DOHH2 (cell line): Measurements from ENCODE around the gene IL1RAP.
A peak's percentile ranks its signal among the peaks of the same experiment; 100 is the strongest.

Experiments used
- H3F3A ChIP-seq: fragments of 200-600 bp; sonication (generic), shearing (Covaris generic); 2 replicates; pipeline ENCODE4 v1.6.0; 2016; ENCODE audit warnings: antibody characterized with exemption, mild to moderate bottlenecking; ENCODE audit not compliant: control insufficient read depth, insufficient read depth
- H3K27ac ChIP-seq: fragments of 200-600 bp; sonication (generic); 2 replicates; pipeline ENCODE4 v1.5.1; 2014; ENCODE audit warnings: low read depth, mild to moderate bottlenecking, low read length, moderate library complexity
- H3K27me3 ChIP-seq: fragments of 200-600 bp; sonication (generic); 2 replicates; pipeline ENCODE4 v1.6.1; 2014; ENCODE audit warnings: mild to moderate bottlenecking, low read length, mixed read lengths; ENCODE audit not compliant: control insufficient read depth
- H3K36me3 ChIP-seq: fragments of 200-600 bp; sonication (generic); 2 replicates; pipeline ENCODE4 v1.6.1; 2014; ENCODE audit warnings: mild to moderate bottlenecking, low read length, moderate library complexity, mixed read lengths; ENCODE audit not compliant: control insufficient read depth
- H3K4me1 ChIP-seq: fragments of 200-600 bp; sonication (generic); 2 replicates; pipeline ENCODE4 v1.6.1; 2014; ENCODE audit warnings: mild to moderate bottlenecking, low read length, mixed read lengths; ENCODE audit not compliant: control insufficient read depth
- H3K4me2 ChIP-seq: fragments of 200-600 bp; sonication (generic); 2 replicates; pipeline ENCODE4 v1.6.0; 2014; ENCODE audit warnings: mild to moderate bottlenecking, low read length, moderate library complexity
- H3K4me3 ChIP-seq: fragments of 200-600 bp; sonication (generic); 2 replicates; pipeline ENCODE4 v1.5.1; 2014; ENCODE audit warnings: mild to moderate bottlenecking, low read length, mixed read lengths
- H3K79me2 ChIP-seq: fragments of 200-600 bp; sonication (generic); 2 replicates; pipeline ENCODE4 v1.6.1; 2014; ENCODE audit warnings: mild to moderate bottlenecking, low read length, mixed read lengths; ENCODE audit not compliant: control insufficient read depth
- H3K9me2 ChIP-seq: fragments of 200-600 bp; sonication (generic); replicated peaks from 2 replicates; pipeline ENCODE4 v1.6.1; 2014; ENCODE audit warnings: mild to moderate bottlenecking, low read length, mixed read lengths; ENCODE audit not compliant: control insufficient read depth
- H3K9me3 ChIP-seq: fragments of 200-600 bp; sonication (generic); 2 replicates; pipeline ENCODE4 v1.6.1; 2014; ENCODE audit warnings: antibody characterized with exemption, low read length, mixed read lengths; ENCODE audit not compliant: control insufficient read depth, insufficient read depth
- H4K20me1 ChIP-seq: fragments of 200-600 bp; sonication (generic); 2 replicates; pipeline ENCODE4 v1.6.0; 2014; ENCODE audit warnings: low read depth, mild to moderate bottlenecking, antibody characterized with exemption, low read length, moderate library complexity; ENCODE audit not compliant: control insufficient read depth, insufficient read depth
- EZH2phosphoT487 ChIP-seq: fragments of 200-600 bp; sonication (generic); IDR thresholded peaks from 2 replicates; pipeline ENCODE4 v1.6.1; 2017; ENCODE audit warnings: borderline replicate concordance, mild to moderate bottlenecking, antibody characterized with exemption, low read length, moderate library complexity, mixed read lengths
- TF ChIP-seq, protein P1 (sequence below): fragments of 200-600 bp; sonication (generic); IDR thresholded peaks from one replicate; pipeline ENCODE4 v1.5.1; 2014; ENCODE audit warnings: antibody characterized with exemption, mild to moderate bottlenecking, low read depth, low read length; ENCODE audit not compliant: poor library complexity, severe bottlenecking

Gene IL1RAP

DNA sequence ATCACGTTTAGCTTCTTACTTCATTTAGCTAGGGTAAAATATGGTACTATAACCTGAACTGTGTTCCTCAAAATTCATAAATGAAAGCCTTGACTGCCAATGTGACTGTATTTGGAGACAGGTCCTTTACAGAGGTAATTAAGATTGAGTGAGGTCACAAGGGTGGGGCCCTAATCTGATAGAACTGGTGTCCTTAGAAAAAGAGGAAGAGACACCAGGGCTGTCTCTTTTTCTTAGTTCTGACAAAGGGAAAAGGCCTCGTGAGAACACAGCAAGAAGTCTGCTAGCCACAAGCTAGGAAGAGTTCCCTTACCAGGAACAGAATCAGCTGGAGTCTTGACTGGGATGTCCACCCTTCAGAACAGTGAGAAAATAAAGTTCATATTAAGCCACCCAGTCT, 185.9 kb downstream of the IL1RAP start:
- Histone ChIP-seq H3K4me1 (no peaks in the 10 kb centered on the region), H3K27ac (no peak overlapping the region), H3K9me3 (no peaks in the 10 kb centered on the region), H3K9me2 (no peaks in the 10 kb centered on the region), H4K20me1 (no peaks in the 10 kb centered on the region), H3K36me3 (no peaks in the 10 kb centered on the region), H3F3A (no peaks in the 10 kb centered on the region), H3K79me2 (no peaks in the 10 kb centered on the region), H3K27me3 (peaks cover 2% of the 10 kb centered on the region; the same call in 1 of the 2 replicates), H3K4me2 (no peak overlapping the region), H3K4me3 (no peak overlapping the region)
- TF ChIP-seq EZH2phosphoT487: no peak
- TF ChIP-seq, protein P1, sequence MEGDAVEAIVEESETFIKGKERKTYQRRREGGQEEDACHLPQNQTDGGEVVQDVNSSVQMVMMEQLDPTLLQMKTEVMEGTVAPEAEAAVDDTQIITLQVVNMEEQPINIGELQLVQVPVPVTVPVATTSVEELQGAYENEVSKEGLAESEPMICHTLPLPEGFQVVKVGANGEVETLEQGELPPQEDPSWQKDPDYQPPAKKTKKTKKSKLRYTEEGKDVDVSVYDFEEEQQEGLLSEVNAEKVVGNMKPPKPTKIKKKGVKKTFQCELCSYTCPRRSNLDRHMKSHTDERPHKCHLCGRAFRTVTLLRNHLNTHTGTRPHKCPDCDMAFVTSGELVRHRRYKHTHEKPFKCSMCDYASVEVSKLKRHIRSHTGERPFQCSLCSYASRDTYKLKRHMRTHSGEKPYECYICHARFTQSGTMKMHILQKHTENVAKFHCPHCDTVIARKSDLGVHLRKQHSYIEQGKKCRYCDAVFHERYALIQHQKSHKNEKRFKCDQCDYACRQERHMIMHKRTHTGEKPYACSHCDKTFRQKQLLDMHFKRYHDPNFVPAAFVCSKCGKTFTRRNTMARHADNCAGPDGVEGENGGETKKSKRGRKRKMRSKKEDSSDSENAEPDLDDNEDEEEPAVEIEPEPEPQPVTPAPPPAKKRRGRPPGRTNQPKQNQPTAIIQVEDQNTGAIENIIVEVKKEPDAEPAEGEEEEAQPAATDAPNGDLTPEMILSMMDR: no peak

DNA sequence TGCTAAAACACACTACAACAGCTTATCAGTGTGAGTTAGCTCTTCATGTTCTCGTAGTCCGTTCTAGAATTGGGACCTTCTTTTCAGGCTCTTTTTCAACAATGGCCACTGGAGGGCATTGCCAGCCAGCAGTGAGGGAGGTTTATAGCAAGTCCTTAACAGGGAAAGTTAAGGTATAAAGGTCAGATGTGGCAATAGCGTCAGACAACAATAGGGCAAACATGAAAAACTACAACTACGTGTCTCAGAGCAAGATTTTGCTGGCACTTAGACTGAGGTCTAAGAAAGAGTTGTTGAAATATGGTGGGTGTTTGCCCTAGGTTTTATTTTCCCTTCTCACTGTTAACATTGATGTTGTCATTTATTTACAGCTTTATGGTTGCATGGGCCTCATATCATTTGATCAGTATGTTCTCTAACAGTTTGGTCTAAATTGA, 187.2 kb downstream of the IL1RAP start:
- H3K27ac ChIP-seq: no peak overlapping the region

DNA sequence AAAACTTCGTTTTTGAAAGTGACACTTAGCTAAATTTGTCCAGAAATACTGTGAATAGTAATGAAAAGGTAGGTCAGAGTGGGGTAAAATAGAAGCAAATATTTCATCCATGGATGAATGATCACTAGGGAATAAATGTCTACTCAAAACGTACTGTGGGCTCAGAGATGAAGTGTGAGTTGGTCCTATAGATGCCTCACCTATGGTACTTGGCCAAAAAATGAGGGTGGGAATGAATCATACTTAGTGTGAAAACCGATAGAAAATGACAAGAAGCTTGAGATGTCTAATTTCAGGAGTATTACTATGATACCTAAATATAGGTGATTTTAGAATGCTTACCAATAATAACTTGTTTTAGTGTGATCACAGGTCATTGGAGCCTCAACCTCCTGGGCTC, 192.7 kb downstream of the IL1RAP start:
- Histone ChIP-seq H3K4me2 (no peak overlapping the region), H3K4me1 (no peaks in the 10 kb centered on the region), H3F3A (no peaks in the 10 kb centered on the region), H3K27ac (no peak overlapping the region), H3K36me3 (no peaks in the 10 kb centered on the region), H3K9me2 (no peaks in the 10 kb centered on the region), H3K4me3 (no peak overlapping the region), H3K9me3 (no peaks in the 10 kb centered on the region), H4K20me1 (no peaks in the 10 kb centered on the region), H3K27me3 (no peaks in the 10 kb centered on the region), H3K79me2 (no peaks in the 10 kb centered on the region)
- no peak for TF ChIP-seq EZH2phosphoT487
- TF ChIP-seq, protein P1: no peak

More for the DNA sequence above, 187.2 kb downstream of the IL1RAP start:
- Histone ChIP-seq H3K27me3 (peaks cover 2% of the 10 kb centered on the region; the same call in 1 of the 2 replicates), H4K20me1 (no peaks in the 10 kb centered on the region), H3K9me3 (no peaks in the 10 kb centered on the region), H3K4me2 (no peak overlapping the region), H3K4me3 (no peak overlapping the region), H3K36me3 (no peaks in the 10 kb centered on the region), H3K79me2 (no peaks in the 10 kb centered on the region), H3K9me2 (no peaks in the 10 kb centered on the region), H3K4me1 (no peaks in the 10 kb centered on the region), H3F3A (no peaks in the 10 kb centered on the region)
- TF ChIP-seq, protein P1: peak; percentile 54
- no peak for TF ChIP-seq EZH2phosphoT487
